Right ventricle myocardium inferior (tissue), 1 donor: ENCODE results near the gene ZNF688. TPM values are rescaled to one million over a fixed set of nuclear protein-coding genes. Genes with fewer than 3 reads are reported as not detected.
"Not testable (repeated sequence)": the region's sequence is repeated elsewhere in the genome, so short reads cannot be mapped to it uniquely, and the experiment has no call there.

Experiments
- ATAC-seq: fragments of 200-7000 bp; cut with Tn5 transposase; one replicate; pipeline ENCODE4 v1.9.1; 2020; ENCODE audit warnings: mild to moderate bottlenecking, moderate library complexity
- DNase-seq: peaks from one replicate; pipeline ENCODE4 v3.0.0; 2021; ENCODE audit errors: missing footprints
- intact Hi-C: fragments of 100-400 bp; cut with DNase I; formaldehyde crosslinking; loops from one replicate; pipeline ENCODE4 v1.11.0; 2022
- total RNA-seq: library from RNA; stranded (reverse); fragmentation: NEBNext Ultra II Directional; extraction: Animal tissue kit (Norgen Biotek cat#: 25700); gene quantifications from one replicate; pipeline ENCODE4 v1.2.1, GENCODE V29; 2021
- donor health status: DM: no; HTN: yes; CAD: no; lungs with severe emphysema.

ZNF688 gene
- total RNA-seq, 1 donor from 2014 or later, result 12.2 TPM

- DNase-seq (peak; percentile 78), ATAC-seq (no peak)
- intact Hi-C loops, result no loop called here
Measured at GRCh38 chr16:30561089-30561816, 10.3 kb downstream of the ZNF688 start.

- ATAC-seq (no peak), DNase-seq (no peak)
- intact Hi-C loops, result no loop called here
Measured at GRCh38 chr16:30559690-30560089, 11.8 kb downstream of the ZNF688 start.

- intact Hi-C loops, result loop anchor here (1.0 kb wide), 1 partner anchor 24 kb away; no protein-coding TSS in a partner anchor
- no peak for DNase-seq
- no peak for ATAC-seq
Measured at GRCh38 chr16:30558789-30559377, 12.6 kb downstream of the ZNF688 start.

- DNase-seq, result peak; percentile 99
- intact Hi-C loops, result loop anchor here (1.0 kb wide), 1 partner anchor 23 kb away; no protein-coding TSS in a partner anchor
- ATAC-seq, result peak; percentile 98
Measured at GRCh38 chr16:30557957-30558788, 13.3 kb downstream of the ZNF688 start, which contains the start of gene ZNF764. TSS of gene ZNF764 (minus strand) at chr16:30558374. CDS start at chr16:30558182, 192 bp downstream.

- ATAC-seq, result peak; percentile 0
- intact Hi-C loops, result no loop called here
Measured at GRCh38 chr16:30557707-30557956, 13.9 kb downstream of the ZNF688 start.

GRCh38 chr16:30556125-30556473, 15.4 kb downstream of the ZNF688 start:
- intact Hi-C loops, result no loop called here
- ATAC-seq, result no peak
- DNase-seq, result no peak

More at GRCh38 chr16:30557707-30557956, 13.9 kb downstream of the ZNF688 start:
- DNase-seq, result no peak

- intact Hi-C loops, result no loop called here
- DNase-seq (no peak), ATAC-seq (no peak)
Measured at GRCh38 chr16:30555315-30556124, 16.0 kb downstream of the ZNF688 start.

GRCh38 chr16:30554557-30555314, 16.8 kb downstream of the ZNF688 start:
- ATAC-seq, result no peak
- intact Hi-C loops, result no loop called here
- no peak for DNase-seq

GRCh38 chr16:30553393-30553899, 18.1 kb downstream of the ZNF688 start:
- no peak for DNase-seq
- intact Hi-C loops, result no loop called here
- no peak for ATAC-seq

GRCh38 chr16:30552956-30553355, 18.6 kb downstream of the ZNF688 start:
- DNase-seq (no peak), ATAC-seq (no peak)
- intact Hi-C loops, result no loop called here

- intact Hi-C loops, result no loop called here
- DNase-seq (no peak), ATAC-seq (no peak)
Measured at GRCh38 chr16:30551781-30552180, 19.7 kb downstream of the ZNF688 start.

GRCh38 chr16:30548416-30549253, 22.9 kb downstream of the ZNF688 start:
- ATAC-seq (peak; percentile 18), DNase-seq (no peak)
- intact Hi-C loops, result no loop called here

- ATAC-seq (no peak), DNase-seq (no peak)
- intact Hi-C loops, result no loop called here
Measured at GRCh38 chr16:30546115-30546514, 25.4 kb downstream of the ZNF688 start.

GRCh38 chr16:30543067-30543466, 28.4 kb downstream of the ZNF688 start:
- DNase-seq (no peak), ATAC-seq (no peak)
- intact Hi-C loops, result no loop called here

- no peak for DNase-seq
Measured at GRCh38 chr16:30541502-30542329, 29.8 kb downstream of the ZNF688 start.

GRCh38 chr16:30540916-30541464, 30.5 kb downstream of the ZNF688 start:
- intact Hi-C loops, DNase-seq, ATAC-seq: not testable (repeated sequence)

More at GRCh38 chr16:30541502-30542329, 29.8 kb downstream of the ZNF688 start:
- intact Hi-C loops, result no loop called here
- ATAC-seq, result no peak
